CD1c-positive myeloid dendritic cell (primary cell): Measurements from ENCODE around the gene BARD1.
"Not testable (repeated sequence)": the region's sequence is repeated elsewhere in the genome, so short reads cannot be mapped to it uniquely, and the experiment has no call there.

Experiments used
- DNase-seq: peaks from one replicate; pipeline ENCODE4 v3.0.0-alpha.2; 2016; ENCODE audit errors: extremely low spot score

Gene BARD1

GRCh38 chr2:214765180-214765579 lies 44.3 kb downstream of the BARD1 start:
- no peak for DNase-seq

DNA sequence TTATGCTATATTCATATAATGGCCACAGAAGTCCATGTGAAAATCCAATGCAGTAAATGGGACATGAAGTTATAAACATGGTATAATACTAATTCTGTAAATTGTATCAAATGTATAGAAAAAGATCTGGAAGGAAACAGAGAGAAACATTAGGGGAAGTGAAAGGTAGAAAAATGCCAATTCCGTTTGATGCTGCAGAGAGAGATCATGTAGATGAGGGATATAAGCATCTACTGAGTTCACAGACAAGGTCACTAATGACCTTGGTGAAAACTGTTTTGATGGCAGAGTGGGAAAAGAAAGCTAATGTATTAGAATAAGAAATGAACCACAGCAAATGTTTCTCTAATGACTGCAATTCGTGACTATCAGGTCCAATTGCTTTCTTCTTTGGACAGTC lies 56.0 kb downstream of the BARD1 start:
- no peak for DNase-seq

DNA sequence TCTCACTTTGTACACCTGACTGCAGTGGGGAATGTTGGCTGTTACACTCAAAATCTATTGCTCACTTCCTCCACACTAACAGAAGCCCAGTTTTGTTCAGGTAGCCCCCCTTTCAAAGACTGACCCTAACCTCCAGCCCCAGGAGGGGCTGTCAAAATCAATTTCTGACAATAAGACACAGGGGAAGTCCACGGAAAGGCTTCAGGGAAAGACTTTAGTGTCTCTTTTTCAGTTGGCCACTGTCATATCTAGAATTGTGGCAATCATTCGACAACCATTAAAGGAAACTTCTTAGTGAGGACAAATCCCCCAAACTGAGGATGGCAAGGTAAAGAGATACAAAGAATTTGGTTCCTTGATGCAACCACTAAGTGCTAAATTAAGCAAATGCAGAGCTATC lies 59.0 kb downstream of the BARD1 start:
- DNase-seq = no peak

GRCh38 chr2:214747992-214748391 lies 61.5 kb downstream of the BARD1 start:
- DNase-seq = no peak

DNA sequence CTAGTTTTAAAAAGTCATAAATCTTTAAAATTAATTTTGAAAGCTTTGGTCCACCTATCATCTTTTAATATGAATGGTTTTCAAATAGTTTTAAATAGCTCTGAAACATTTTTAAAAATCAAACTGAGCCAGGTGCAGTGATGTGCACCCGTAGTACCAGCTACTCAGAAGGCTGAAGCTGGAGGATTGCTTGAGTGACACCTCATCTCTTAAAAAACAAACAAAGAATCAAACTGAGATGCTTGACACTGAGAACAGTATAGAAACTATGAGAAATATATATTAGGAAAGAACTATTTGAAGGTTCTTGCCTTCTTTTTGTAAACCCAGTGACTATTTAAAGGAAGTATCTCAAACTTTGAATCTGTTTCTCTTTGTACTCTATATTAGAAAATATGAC lies 67.4 kb downstream of the BARD1 start:
- no peak for DNase-seq

DNA sequence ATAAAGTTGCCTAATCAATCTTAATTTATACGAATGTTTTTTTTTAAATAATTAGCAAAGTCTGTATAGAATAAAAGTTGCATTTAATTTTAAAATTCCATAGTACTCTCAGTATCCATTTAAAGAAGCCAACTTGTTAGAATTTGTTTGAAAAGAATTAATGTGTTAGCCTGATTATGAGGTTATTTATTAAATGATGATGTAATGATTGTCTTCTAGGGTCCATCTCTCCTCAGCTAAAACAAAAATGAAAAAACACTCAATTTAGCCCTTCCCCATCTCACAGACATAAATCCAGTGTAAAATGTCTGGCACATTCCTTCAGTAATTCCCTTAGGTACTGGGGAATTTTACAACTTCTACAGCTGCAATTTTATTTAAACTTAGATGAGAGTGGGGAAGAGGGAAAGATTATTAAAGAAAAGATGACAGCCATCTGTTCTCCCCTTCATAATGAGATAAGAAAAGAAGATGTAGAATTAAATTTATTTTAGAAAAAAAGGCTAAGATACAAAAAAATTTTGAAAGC lies 68.6 kb downstream of the BARD1 start:
- DNase-seq = no peak

DNA sequence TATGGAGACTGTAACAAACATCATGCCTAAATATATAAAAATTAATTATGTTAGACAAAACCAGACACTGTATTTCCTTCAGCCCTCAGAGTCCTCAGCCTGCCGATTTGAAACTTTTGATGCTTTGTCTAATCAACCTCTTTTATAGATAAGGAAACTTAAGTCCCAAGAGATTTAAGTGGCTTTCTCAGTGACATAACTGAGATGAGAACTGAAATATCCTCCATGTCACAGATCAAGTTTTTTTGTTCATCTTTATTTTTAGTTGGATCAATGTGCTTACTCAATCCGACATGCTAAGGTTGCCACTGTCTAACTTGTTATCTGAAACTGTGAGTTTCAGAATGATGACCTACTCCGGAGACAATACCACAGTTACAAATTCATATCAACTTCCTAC lies 72.3 kb downstream of the BARD1 start:
- no peak for DNase-seq

- no peak for DNase-seq
Measured at GRCh38 chr2:214730800-214731407, 78.6 kb downstream of the BARD1 start.

GRCh38 chr2:214730248-214730647 lies 79.2 kb downstream of the BARD1 start:
- no peak for DNase-seq

GRCh38 chr2:214724741-214725140 lies 84.7 kb downstream of the BARD1 start:
- DNase-seq = no peak

GRCh38 chr2:214717837-214718236 lies 91.6 kb downstream of the BARD1 start:
- not testable (repeated sequence) for DNase-seq

DNA sequence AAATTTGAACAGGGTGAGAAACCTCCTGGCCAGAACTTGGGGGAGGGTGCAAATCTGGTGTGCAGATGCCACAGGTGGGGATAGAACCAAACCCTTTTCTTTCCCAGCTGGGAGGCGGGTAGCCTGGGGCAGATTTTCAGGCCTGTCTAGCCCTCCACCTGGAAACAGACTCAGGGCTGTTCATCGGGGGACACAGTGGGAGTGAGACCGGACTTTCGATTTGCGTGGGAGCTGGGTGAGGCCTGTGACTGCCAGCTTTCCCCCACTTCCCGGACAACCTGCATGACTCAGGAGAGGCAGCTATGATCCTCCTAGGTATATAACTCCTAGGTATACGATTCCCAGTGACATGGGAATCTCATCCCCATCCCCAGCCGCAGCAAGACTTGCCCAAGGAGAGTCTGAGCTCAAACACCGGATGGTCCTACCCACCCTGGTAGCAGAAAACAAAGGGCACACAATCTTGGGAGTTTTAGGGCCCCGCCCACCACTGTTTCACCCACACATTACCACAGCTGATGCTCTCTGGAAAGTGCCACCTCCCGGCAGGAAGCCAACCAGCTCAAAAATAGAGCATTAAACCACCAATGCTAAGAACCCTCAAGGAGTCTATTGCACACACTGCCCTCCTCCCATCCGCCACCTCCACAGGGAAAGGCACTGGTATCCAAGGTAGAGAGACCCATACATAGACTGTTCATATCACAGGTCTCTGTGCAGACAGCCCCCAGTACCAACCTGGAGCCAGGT lies 92.5 kb downstream of the BARD1 start:
- DNase-seq = no peak

DNA sequence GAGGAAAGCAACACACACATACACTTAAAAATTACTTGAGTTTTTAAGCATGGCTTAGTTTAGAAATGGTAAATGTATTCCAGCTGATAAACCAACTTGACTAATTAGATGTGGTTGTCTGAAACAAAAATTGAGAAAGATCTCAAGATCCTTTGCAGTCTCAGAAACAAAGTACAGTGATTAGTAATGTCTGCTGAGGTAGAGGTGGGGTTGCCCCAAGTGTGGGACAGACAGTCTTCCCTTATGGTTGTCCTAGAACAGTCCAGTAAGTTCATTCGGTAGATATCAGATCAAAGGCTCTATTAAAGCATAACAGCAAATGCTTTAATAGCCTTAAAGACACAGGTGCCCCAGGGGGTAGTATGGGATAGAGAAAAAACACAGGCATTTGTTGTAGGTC lies 94.5 kb downstream of the BARD1 start:
- DNase-seq = no peak

GRCh38 chr2:214713080-214713830 lies 96.2 kb downstream of the BARD1 start:
- DNase-seq = no peak

- no peak for DNase-seq
Measured at GRCh38 chr2:214710729-214711128, 98.8 kb downstream of the BARD1 start.

DNA sequence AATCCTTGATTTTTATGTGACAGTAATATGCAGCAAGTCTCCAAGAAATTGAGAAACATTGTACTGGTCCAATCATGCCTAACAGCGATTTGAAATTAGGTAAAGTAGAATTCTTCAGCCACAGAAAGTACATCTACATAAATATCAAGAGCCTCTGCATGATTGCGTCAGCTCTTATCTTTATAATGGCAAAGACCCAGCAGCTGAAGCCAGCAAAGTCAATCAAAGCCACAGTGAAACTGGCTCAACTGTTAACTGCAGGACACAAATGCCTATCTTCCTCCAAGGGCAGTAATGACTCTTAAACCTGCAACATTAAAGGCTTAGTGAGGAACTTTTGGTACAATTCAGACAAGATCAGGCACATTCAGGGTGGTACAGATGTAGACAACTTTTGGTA lies 102.5 kb downstream of the BARD1 start:
- no peak for DNase-seq

DNA sequence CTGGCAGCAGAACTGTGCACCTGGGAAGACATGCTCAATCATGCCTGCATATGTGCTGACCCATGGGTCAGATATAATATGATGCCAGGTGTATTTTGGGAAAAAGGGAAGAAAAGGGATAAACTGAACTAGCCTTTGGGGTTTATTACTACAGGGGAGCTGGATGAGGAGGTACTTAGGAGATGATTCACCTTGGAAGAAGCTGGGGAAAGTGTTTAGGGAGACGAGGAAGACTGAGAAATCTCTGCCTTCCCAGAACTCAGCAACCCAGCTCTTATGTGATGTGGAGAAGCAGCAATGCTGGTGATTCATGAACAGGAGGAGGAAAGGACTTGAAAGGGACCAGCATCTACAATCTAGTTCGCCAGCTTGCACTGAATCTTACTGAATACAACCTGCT lies 110.2 kb downstream of the BARD1 start:
- no peak for DNase-seq

DNA sequence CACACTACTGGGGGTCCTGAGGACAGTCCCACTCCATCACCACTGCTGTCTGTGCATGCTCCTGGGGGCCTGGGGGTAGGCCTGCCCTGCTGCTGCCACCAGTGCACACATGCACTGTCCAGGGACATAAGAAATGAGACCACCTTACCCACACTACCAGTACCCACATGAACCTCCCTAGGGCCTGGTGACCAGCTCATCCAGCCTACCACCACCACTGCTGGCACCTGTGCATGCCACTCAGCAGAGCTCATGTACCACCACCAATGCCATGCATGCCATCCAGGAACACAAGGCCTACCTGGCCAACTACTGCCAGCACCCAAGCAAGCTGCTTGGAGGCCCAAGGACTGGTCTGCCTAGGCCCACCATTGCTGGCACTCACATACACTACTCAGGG lies 112.8 kb downstream of the BARD1 start:
- no peak for DNase-seq

DNA sequence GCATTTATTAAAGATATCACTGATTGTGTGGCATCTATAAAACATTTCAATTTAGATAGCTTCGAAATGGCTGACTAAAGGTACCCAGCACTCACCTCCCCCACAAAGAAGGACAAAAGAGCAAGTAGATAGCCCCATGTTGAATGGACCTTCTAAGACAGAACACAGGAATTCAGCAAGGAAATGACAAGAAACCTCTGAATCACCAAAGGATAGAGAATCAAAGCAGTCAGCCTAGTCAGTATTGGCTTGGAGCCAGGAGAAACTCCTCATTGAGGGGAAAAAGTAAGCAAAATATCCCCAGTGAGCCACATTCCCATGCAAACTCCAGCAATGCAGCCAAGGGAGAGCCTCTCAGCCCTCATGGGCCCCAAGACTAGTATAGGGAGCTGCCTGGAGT lies 113.7 kb downstream of the BARD1 start:
- no peak for DNase-seq

DNA sequence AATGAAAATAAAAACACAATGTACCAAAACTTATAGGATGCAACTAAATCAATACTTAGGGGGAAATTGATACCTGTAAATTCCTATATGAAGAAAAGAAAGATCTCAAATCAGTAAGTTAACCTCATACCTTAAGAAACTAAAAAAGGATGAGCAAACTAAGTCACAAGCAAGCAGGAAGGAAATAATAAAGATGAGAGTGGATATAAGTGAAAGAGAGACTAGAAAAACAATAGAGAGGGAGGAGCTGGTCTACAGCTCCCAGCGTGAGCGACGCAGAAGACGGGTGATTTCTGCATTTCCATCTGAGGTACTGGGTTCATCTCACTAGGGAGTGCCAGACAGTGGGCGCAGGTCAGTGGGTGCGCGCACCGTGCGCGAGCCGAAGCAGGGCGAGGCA lies 125.9 kb downstream of the BARD1 start:
- DNase-seq = not testable (repeated sequence)

DNA sequence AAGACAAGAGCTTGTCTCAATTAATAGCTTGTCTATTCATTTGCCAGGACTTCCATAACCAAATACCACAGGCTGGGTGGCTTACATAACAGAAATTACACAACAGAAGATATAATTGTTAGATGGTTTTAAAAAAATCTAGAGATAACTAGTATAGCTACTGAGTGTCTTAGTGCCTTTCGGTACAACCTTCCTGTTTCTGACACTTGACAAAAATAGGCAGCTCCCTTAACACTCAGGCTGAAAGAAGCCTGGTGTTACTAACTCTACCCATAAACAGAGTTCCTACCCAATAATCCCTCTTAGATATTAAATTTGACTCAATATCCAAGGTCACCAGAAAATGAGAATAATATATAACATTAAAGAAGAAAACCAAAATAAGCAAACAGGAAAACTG lies 129.7 kb downstream of the BARD1 start:
- peak; percentile 3 for DNase-seq

DNA sequence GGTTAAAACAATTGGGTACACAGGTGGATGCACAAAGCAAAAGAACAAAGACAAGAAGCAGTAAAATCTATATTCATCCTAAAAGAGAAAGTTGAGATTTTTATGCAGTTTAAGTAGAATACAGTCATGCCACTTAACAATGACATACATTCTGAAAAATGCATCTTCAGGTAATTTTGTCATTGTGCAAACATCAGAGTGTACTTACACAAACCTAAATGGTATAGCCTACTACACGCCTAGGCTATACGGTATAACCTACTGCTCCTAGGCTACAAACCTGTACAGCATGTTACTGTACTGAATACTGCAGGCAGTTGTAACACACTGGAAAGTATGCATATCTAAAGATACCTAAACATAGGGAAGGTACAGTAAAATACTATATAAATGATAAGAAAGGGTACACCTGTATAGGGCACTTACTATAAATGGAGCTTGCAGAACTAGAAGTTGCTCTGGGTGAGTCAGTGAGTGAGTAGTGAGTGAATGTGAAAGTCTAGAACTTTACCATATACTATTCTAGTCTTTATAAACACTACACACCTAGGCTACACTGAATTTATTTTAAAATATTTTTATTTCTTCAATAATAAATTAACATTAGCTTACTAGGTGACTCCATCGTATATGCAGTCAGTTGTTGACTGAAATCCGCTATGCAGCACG lies 132.9 kb downstream of the BARD1 start:
- DNase-seq = no peak
